Sigmoid colon (tissue), 7 donors: ENCODE results near the gene SPAG5. TPM values are rescaled to one million over a fixed set of nuclear protein-coding genes. Genes with fewer than 3 reads are reported as not detected.

Experiments used
- DNase-seq: peaks from one replicate; pipeline ENCODE4 v3.0.0-alpha.2; 2019
- H3K27ac ChIP-seq, 4 donors: fragments of 200-600 bp; sonication (generic); one replicate each; pipeline ENCODE4 v1.5.1; 2016 to 2019; ENCODE audit warnings: mild to moderate bottlenecking in 1 of 4
- H3K27me3 ChIP-seq, 3 donors: fragments of 200-600 bp; sonication (generic); one replicate each; pipeline ENCODE4 v1.5.1; 2019; ENCODE audit warnings: mild to moderate bottlenecking in 1 of 3
- H3K36me3 ChIP-seq, 4 donors: fragments of 200-600 bp; sonication (generic); one replicate each; pipeline ENCODE4 v1.5.1; 2016 to 2019
- H3K4me1 ChIP-seq, 4 donors: fragments of 200-600 bp; sonication (generic); one replicate each; pipeline ENCODE4 v1.5.1; 2017 to 2019
- H3K4me3 ChIP-seq, 4 donors: fragments of 200-600 bp; sonication (generic); one replicate each; pipeline ENCODE4 v1.5.1; 2017 to 2019; ENCODE audit warnings: mild to moderate bottlenecking in 2 of 4, moderate library complexity in 1 of 4
- H3K9me3 ChIP-seq, 4 donors: fragments of 200-600 bp in 3 of 4; sonication (generic) in 3 of 4; one replicate each; pipeline versions ENCODE4 v1.5.1 to v1.6.1; 2013 to 2019
- CTCF ChIP-seq, 4 experiments: fragments of 450-650 bp in 3 of 4; fragments of 200-600 bp in 1 of 4; IDR thresholded peaks; one replicate each; pipeline ENCODE4 v1.5.1; 2016 to 2019; ENCODE audit warnings: antibody characterized with exemption in 4 of 4, mild to moderate bottlenecking in 3 of 4, moderate library complexity in 2 of 4
- EP300 ChIP-seq, 4 donors: sonication (generic); formaldehyde crosslinking; IDR thresholded peaks; one replicate each; pipeline ENCODE4 v1.6.1; 2017; ENCODE audit warnings: antibody characterized with exemption in 4 of 4
- POLR2A ChIP-seq, 2 donors: fragments of 450-650 bp; IDR thresholded peaks; one replicate each; pipeline ENCODE4 v1.6.1; 2016; ENCODE audit warnings: antibody characterized with exemption in 2 of 2, mild to moderate bottlenecking in 2 of 2, moderate library complexity in 2 of 2
- POLR2AphosphoS5 ChIP-seq, 4 donors: sonication (generic); formaldehyde crosslinking; IDR thresholded peaks; one replicate each; pipeline ENCODE4 v1.6.1; 2017; ENCODE audit warnings: antibody characterized with exemption in 4 of 4
- WGBS, 2 donors: extraction: QIAGEN DNeasy Blood & Tissue Kit; methylation state at CpG; one replicate each; pipeline ENCODE4 v1.1.7; 2013; 5-methylcytosine and 5-hydroxymethylcytosine counted together
- intact Hi-C: fragments of 100-400 bp; cut with DNase I; formaldehyde crosslinking; loops from one replicate; pipeline ENCODE4 v1.15.1; 2023
- polyA plus RNA-seq, 3 donors: library from polyadenylated mRNA; stranded (reverse); fragments of 200-250 nt; gene quantifications; one replicate each; pipeline ENCODE4 v1.2.3, GENCODE V29; 2013
- total RNA-seq, 4 donors: library from RNA; depleted of rRNA; stranded (reverse); fragments of >200 nt; gene quantifications; one replicate each; pipeline ENCODE4 v1.1.0, GENCODE V29; 2016
- donor health status: healthy with polysubstance abuse.
- donor health status: Bipolar disorder and iron deficiency.
- donor health status: healthy.

The SPAG5 gene
- total and polyA plus RNA-seq, 7 donors = 0.33 to 35.2 (median 3.9) TPM

- H3K27ac ChIP-seq = no peak overlapping the region
- no peak for DNase-seq
- no peaks in the 10 kb centered on the region for H3K36me3 ChIP-seq
- TF ChIP-seq EP300 (IDR thresholded peaks at IDR 0.05) (no peak), CTCF (IDR thresholded peaks at IDR 0.05) (no peak), POLR2A (IDR thresholded peaks at IDR 0.05) (no peak), POLR2AphosphoS5 (IDR thresholded peaks at IDR 0.05) (no peak)
- peaks cover 0 to 26% (median 22%) of the 10 kb centered on the region in 4 donors for H3K4me1 ChIP-seq
- intact Hi-C loops = no loop called here
- H3K27me3 ChIP-seq = no peaks in the 10 kb centered on the region
- H3K9me3 ChIP-seq = no peaks in the 10 kb centered on the region
- whole genome bisulfite sequencing, 2 donors = 94 to 97% methylated on average over 14 of the region's 14 CpGs
- no peak overlapping the region for H3K4me3 ChIP-seq
Measured at GRCh38 chr17:28575126-28575795, 23.6 kb downstream of the SPAG5 start.

GRCh38 chr17:28574526-28574925 is 24.3 kb downstream of the SPAG5 start:
- H3K27ac ChIP-seq = no peak overlapping the region
- 79 to 94% methylated on average over 7 of the region's 7 CpGs for WGBS, 2 donors
- TF ChIP-seq POLR2AphosphoS5 (IDR thresholded peaks at IDR 0.05) (no peak), POLR2A (IDR thresholded peaks at IDR 0.05) (no peak), CTCF (IDR thresholded peaks at IDR 0.05) (no peak), EP300 (IDR thresholded peaks at IDR 0.05) (no peak)

GRCh38 chr17:28573966-28574480 is 24.8 kb downstream of the SPAG5 start:
- Histone ChIP-seq H3K27me3 (no peaks in the 10 kb centered on the region), H3K9me3 (no peaks in the 10 kb centered on the region), H3K4me3 (no peak overlapping the region), H3K27ac (no peak overlapping the region), H3K4me1 (peaks cover 0 to 32% (median 27%) of the 10 kb centered on the region in 4 donors), H3K36me3 (no peaks in the 10 kb centered on the region)
- 96% methylated on average over 6 of the region's 6 CpGs for WGBS, 2 donors
- no peak for DNase-seq
- intact Hi-C loops = no loop called here
- TF ChIP-seq EP300 (IDR thresholded peaks at IDR 0.05) = no peak
- TF ChIP-seq POLR2AphosphoS5 (IDR thresholded peaks at IDR 0.05) = no peak
- no peak for TF ChIP-seq POLR2A (IDR thresholded peaks at IDR 0.05)
- no peak for TF ChIP-seq CTCF (IDR thresholded peaks at IDR 0.05)

More at GRCh38 chr17:28574526-28574925, 24.3 kb downstream of the SPAG5 start:
- Histone ChIP-seq H3K36me3 (no peaks in the 10 kb centered on the region), H3K27me3 (no peaks in the 10 kb centered on the region), H3K4me1 (peaks cover 0 to 32% (median 27%) of the 10 kb centered on the region in 4 donors), H3K9me3 (no peaks in the 10 kb centered on the region), H3K4me3 (no peak overlapping the region)
- intact Hi-C loops = no loop called here
- DNase-seq = no peak

- H3K4me1 ChIP-seq = peaks cover 0 to 32% (median 27%) of the 10 kb centered on the region in 4 donors
- no peak for TF ChIP-seq CTCF (IDR thresholded peaks at IDR 0.05)
- no peak for TF ChIP-seq POLR2AphosphoS5 (IDR thresholded peaks at IDR 0.05)
- no peak for TF ChIP-seq POLR2A (IDR thresholded peaks at IDR 0.05)
- no peak for TF ChIP-seq EP300 (IDR thresholded peaks at IDR 0.05)
- WGBS, 2 donors = 94 to 97% methylated on average over 9 of the region's 9 CpGs
- no peak for DNase-seq
- H3K27me3 ChIP-seq = no peaks in the 10 kb centered on the region
- no peak overlapping the region for H3K4me3 ChIP-seq
- H3K9me3 ChIP-seq = no peaks in the 10 kb centered on the region
- no peak overlapping the region for H3K27ac ChIP-seq
- intact Hi-C loops = no loop called here
- no peaks in the 10 kb centered on the region for H3K36me3 ChIP-seq
Measured at GRCh38 chr17:28573521-28573920, 25.3 kb downstream of the SPAG5 start.

- no peak overlapping the region for H3K27ac ChIP-seq
- peaks cover 0 to 32% (median 27%) of the 10 kb centered on the region in 4 donors for H3K4me1 ChIP-seq
- intact Hi-C loops = no loop called here
- no peaks in the 10 kb centered on the region for H3K27me3 ChIP-seq
- no peak for DNase-seq
- TF ChIP-seq POLR2A (IDR thresholded peaks at IDR 0.05) = no peak
- TF ChIP-seq POLR2AphosphoS5 (IDR thresholded peaks at IDR 0.05) = no peak
- TF ChIP-seq CTCF (IDR thresholded peaks at IDR 0.05) = no peak
- TF ChIP-seq EP300 (IDR thresholded peaks at IDR 0.05) = no peak
- no peaks in the 10 kb centered on the region for H3K36me3 ChIP-seq
- no peaks in the 10 kb centered on the region for H3K9me3 ChIP-seq
- H3K4me3 ChIP-seq = no peak overlapping the region
Measured at GRCh38 chr17:28573040-28573380, 25.8 kb downstream of the SPAG5 start.
